ENCODE results near the gene FOXB1. TPM values are rescaled to one million over a fixed set of nuclear protein-coding genes. Genes with fewer than 3 reads are reported as not detected.

Gene FOXB1
- total and polyA plus RNA-seq, 9 of the 15 experiments (the other 6 are each of a cell fraction or from before 2014, with no cell fraction given) = not detected

DNA sequence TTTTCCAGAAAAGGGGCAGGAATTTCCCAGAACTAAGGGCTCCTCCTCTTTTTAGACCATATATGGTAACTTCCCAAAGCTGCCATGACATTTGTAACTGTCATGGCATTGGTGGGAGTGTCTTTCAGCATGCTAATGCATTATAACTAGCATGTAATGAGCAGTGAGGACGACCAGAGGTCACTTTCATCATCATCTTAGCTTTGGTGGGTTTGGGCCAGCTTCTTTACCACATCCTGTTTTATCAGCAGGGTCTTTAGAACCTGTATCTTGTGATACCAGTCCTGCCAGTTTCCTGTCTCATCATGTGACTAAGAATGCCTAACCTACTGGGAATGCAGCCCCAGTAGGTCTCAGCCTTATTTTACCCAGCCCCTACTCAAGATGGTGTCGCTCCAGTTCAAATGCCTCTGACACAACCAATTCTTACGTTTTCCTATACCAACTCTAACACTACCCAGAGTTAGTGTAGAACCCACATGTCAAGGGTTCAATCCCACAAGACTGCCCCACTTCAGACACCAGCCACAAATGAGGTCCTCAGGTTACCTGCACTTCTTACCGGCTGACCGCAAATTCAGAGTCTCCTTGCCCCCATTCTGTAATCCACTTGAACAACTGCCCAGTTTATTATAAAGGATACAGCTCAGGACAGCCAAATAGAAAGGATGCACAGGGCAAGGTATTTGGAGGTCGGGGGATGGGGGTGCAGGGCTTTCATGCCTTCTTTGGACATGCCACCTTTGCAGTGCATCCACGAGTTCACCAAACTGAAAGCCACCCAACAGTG, 17.7 kb downstream of the FOXB1 start (continued):
- 0 out of 2 replicates have a peak, but pooled peaks have one; percentile 83 for TF ChIP-seq ZNF655 (CRISPR knock-in tag; IDR thresholded peaks at IDR 0.05)
- TF ChIP-seq ZNF124 (CRISPR knock-in tag; IDR thresholded peaks at IDR 0.05) = no peak
- no peak for TF ChIP-seq BMI1 (IDR thresholded peaks at IDR 0.05; ENCODE audit: low read length)
- TF ChIP-seq, protein P1, sequence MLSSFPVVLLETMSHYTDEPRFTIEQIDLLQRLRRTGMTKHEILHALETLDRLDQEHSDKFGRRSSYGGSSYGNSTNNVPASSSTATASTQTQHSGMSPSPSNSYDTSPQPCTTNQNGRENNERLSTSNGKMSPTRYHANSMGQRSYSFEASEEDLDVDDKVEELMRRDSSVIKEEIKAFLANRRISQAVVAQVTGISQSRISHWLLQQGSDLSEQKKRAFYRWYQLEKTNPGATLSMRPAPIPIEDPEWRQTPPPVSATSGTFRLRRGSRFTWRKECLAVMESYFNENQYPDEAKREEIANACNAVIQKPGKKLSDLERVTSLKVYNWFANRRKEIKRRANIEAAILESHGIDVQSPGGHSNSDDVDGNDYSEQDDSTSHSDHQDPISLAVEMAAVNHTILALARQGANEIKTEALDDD (IDR thresholded peaks at IDR 0.05) = no peak
- TF ChIP-seq DNMT1 (IDR thresholded peaks at IDR 0.05) = no peak
- TF ChIP-seq SIRT6 (IDR thresholded peaks at IDR 0.05; ENCODE audit: low read depth, low read length) = no peak
- no peak for TF ChIP-seq GATAD2A (IDR thresholded peaks at IDR 0.05)
- peak; percentile 93 for TF ChIP-seq ZNF57 (CRISPR knock-in tag; IDR thresholded peaks at IDR 0.05)
- no peak for TF ChIP-seq ZBTB5 (IDR thresholded peaks at IDR 0.05)
- peak in 1 of 2 experiments; percentile 99; a peak in 2 of 4 replicates for TF ChIP-seq TEAD1 (CRISPR knock-in tag; IDR thresholded peaks at IDR 0.05)
- TF ChIP-seq FUS (optimal IDR thresholded peaks at IDR 0.05; ENCODE audit: low read depth, low read length) = no peak
- TF ChIP-seq HSF4 (CRISPR knock-in tag; IDR thresholded peaks at IDR 0.05; ENCODE audit: borderline replicate concordance) = no peak
- no peak for TF ChIP-seq FIP1L1 (IDR thresholded peaks at IDR 0.05; ENCODE audit: low read depth, low read length, poor library complexity, severe bottlenecking)
- no peak for TF ChIP-seq HOXB6 (CRISPR knock-in tag; IDR thresholded peaks at IDR 0.05; ENCODE audit: borderline replicate concordance)
- TF ChIP-seq SP2 (IDR thresholded peaks at IDR 0.05; ENCODE audit: extremely low read depth, low read depth, low read length, poor library complexity, severe bottlenecking) = no peak
- no peak for TF ChIP-seq DACH1 (IDR thresholded peaks at IDR 0.05; ENCODE audit: partially characterized antibody)
- no peak for TF ChIP-seq NR1H2 (CRISPR knock-in tag; IDR thresholded peaks at IDR 0.05)
- no peak for TF ChIP-seq ZFP91 (CRISPR knock-in tag; IDR thresholded peaks at IDR 0.05)
- TF ChIP-seq ZNF347 (CRISPR knock-in tag; IDR thresholded peaks at IDR 0.05; ENCODE audit: low read depth) = peak; percentile 87; the same call in 1 of the 2 replicates
